CD4-positive, alpha-beta memory T cell (primary cell): ENCODE results near the gene RNF207. TPM values are rescaled to one million over a fixed set of nuclear protein-coding genes. Genes with fewer than 3 reads are reported as not detected.

ENCODE experiments used
- CTCF ChIA-PET: fragments of 350-600 bp; sonication (Branson Sonifier 250); formaldehyde crosslinking; loops from one replicate; lab custom pipeline; 2021; ENCODE audit warnings: inconsistent platforms; ENCODE audit not compliant: partially characterized antibody; lab: Charles Lee
- POLR2A ChIA-PET: fragments of 350-600 bp; sonication (Branson Sonifier 250); formaldehyde crosslinking; loops from one replicate; lab custom pipeline; 2021; ENCODE audit not compliant: partially characterized antibody; lab: Charles Lee
- DNase-seq, 5 donors: peaks; one replicate each; pipeline versions ENCODE4 v3.0.0 to v3.0.0-alpha.2; 2020 to 2022; ENCODE audit warnings: mixed read lengths in 1 of 5
- H3K27ac ChIP-seq: one replicate; pipeline ENCODE4 v1.7.0; 2013; ENCODE audit warnings: low read depth, low read length
- H3K27me3 ChIP-seq: 2 replicates; pipeline ENCODE4 v1.7.0; 2013; ENCODE audit warnings: mild to moderate bottlenecking, low read length, moderate library complexity; ENCODE audit not compliant: insufficient read depth
- H3K36me3 ChIP-seq: 2 replicates; pipeline ENCODE4 v1.7.0; 2013; ENCODE audit warnings: mild to moderate bottlenecking, low read length, moderate library complexity; ENCODE audit not compliant: insufficient read depth
- H3K4me1 ChIP-seq: 2 replicates; pipeline ENCODE4 v1.7.0; 2013; ENCODE audit warnings: mild to moderate bottlenecking, low read length, moderate library complexity; ENCODE audit not compliant: insufficient read depth
- H3K4me3 ChIP-seq, 2 donors: one replicate each; pipeline ENCODE4 v1.7.0; 2013; ENCODE audit warnings: low read length in 2 of 2, mild to moderate bottlenecking in 1 of 2
- H3K9me3 ChIP-seq, 2 donors: one replicate each; pipeline ENCODE4 v1.7.0; 2013; ENCODE audit warnings: low read length in 2 of 2, control low read depth in 1 of 2; ENCODE audit not compliant: control insufficient read depth in 1 of 2
- H3K27ac Mint-ChIP-seq, 7 donors: one replicate each; pipeline ENCODE4 v1.8.0; 2020 to 2021; ENCODE audit warnings: mixed read lengths in 7 of 7, mild to moderate bottlenecking in 6 of 7, inconsistent platforms in 3 of 7, moderate library complexity in 3 of 7
- H3K27me3 Mint-ChIP-seq, 2 donors: one replicate each; pipeline ENCODE4 v1.8.0; 2020 to 2021; ENCODE audit warnings: mixed read lengths in 2 of 2
- H3K36me3 Mint-ChIP-seq, 2 donors: one replicate each; pipeline ENCODE4 v1.8.0; 2020 to 2021; ENCODE audit warnings: mixed read lengths in 2 of 2, inconsistent platforms in 1 of 2, mild to moderate bottlenecking in 1 of 2
- H3K4me1 Mint-ChIP-seq, 4 donors: one replicate each; pipeline ENCODE4 v1.8.0; 2020 to 2021; ENCODE audit warnings: mixed read lengths in 4 of 4, mild to moderate bottlenecking in 1 of 4
- H3K4me3 Mint-ChIP-seq, 8 donors: one replicate each; pipeline ENCODE4 v1.8.0; 2020 to 2021; ENCODE audit warnings: mixed read lengths in 8 of 8, mild to moderate bottlenecking in 7 of 8, moderate library complexity in 6 of 8, inconsistent platforms in 3 of 8
- H3K9me3 Mint-ChIP-seq, 8 donors: one replicate each; pipeline ENCODE4 v1.8.0; 2020 to 2021; ENCODE audit warnings: mixed read lengths in 8 of 8, mild to moderate bottlenecking in 5 of 8, inconsistent platforms in 3 of 8, moderate library complexity in 1 of 8
- intact Hi-C: fragments of 100-400 bp; cut with micrococcal nuclease; formaldehyde crosslinking; loops from one replicate; pipeline ENCODE4 v1.15.1; 2023
- polyA plus RNA-seq, 2 donors: library from polyadenylated mRNA; unstranded; fragments of 300-500 nt; fragmentation: Illumina TruSeq; gene quantifications; one replicate each; pipeline ENCODE4 v1.2.3, GENCODE V29; 2021
- total RNA-seq, 2 experiments: library from RNA; stranded (reverse); gene quantifications; one replicate each; pipeline ENCODE4 v1.2.3, GENCODE V29; 2021

The RNF207 gene
- total and polyA plus RNA-seq, 4 experiments from 2014 or later: 1.7 to 9.4 (median 5.3) TPM

GRCh38 chr1:6253380-6253779, 47.5 kb downstream of the RNF207 start:
- Mint-ChIP-seq H3K4me3 (no peak overlapping the region), H3K36me3 (no peaks in the 10 kb centered on the region), H3K27ac (no peak overlapping the region), H3K27me3 (peaks cover 0 to 7% of the 10 kb centered on the region in 2 donors), H3K9me3 (no peaks in the 10 kb centered on the region), H3K4me1 (peaks cover 0 to 2% (median 0%) of the 10 kb centered on the region in 4 donors)
- intact Hi-C loops: no loop called here
- POLR2A ChIA-PET: no interaction called here
- no peak overlapping the region for H3K27ac ChIP-seq
- no peak for DNase-seq
- no peaks in the 10 kb centered on the region for H3K36me3 ChIP-seq
- H3K27me3 ChIP-seq: peaks cover 1% of the 10 kb centered on the region
- no peaks in the 10 kb centered on the region for H3K9me3 ChIP-seq
- CTCF ChIA-PET: no interaction called here
- H3K4me1 ChIP-seq: no peaks in the 10 kb centered on the region
- H3K4me3 ChIP-seq: no peak overlapping the region

DNA sequence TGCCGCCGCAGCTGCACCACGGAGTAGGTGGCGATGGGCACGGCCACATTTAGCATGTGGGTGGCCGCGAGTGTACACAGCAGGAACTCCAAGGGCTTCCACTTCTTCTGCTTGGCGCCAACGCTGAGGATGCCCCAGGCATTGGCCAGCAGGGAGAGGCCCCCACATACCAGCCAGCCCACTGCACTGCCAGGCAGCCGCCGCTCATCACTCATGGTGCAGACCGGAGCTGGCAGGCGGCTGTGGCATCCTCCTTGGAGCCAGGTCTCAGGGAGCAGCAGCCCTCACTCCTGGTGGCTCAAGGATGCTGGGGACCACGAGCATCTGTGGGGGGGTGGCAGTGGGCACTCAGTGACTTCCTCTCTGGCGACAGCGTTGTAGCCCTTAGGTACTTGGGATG, 48.8 kb downstream of the RNF207 start:
- no peaks in the 10 kb centered on the region for H3K36me3 ChIP-seq
- Mint-ChIP-seq H3K27ac (no peak overlapping the region), H3K4me1 (peaks cover 0 to 6% (median under 1%) of the 10 kb centered on the region in 4 donors), H3K4me3 (no peak overlapping the region), H3K36me3 (no peaks in the 10 kb centered on the region), H3K9me3 (no peaks in the 10 kb centered on the region), H3K27me3 (peaks cover 0 to 10% of the 10 kb centered on the region in 2 donors)
- ChIA-PET POLR2A (no interaction called here), CTCF (no interaction called here)
- peaks cover 5% of the 10 kb centered on the region for H3K4me1 ChIP-seq
- no peak overlapping the region for H3K27ac ChIP-seq
- no peak for DNase-seq
- no peak overlapping the region for H3K4me3 ChIP-seq
- H3K27me3 ChIP-seq: no peaks in the 10 kb centered on the region
- intact Hi-C loops: no loop called here
- H3K9me3 ChIP-seq: no peaks in the 10 kb centered on the region

DNA sequence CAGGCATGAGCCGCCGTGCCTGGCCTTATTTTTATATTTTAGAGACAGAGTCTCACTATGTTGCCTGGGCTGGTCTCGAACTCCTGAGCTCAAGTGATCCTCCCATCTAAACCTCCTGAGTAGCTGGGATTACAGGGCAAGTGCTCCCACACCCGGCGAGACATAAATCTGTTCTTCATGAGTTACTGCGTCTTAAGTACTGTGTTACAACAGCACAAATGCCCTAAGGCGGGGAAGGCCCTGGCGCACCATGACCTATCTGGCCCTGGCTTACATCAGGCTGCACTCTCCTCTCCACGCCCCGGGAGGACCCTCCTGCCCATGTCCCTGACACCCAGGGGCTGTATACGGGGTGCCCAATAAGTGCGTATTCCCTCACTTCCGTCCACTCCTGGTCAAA, 50.7 kb downstream of the RNF207 start:
- Histone ChIP-seq H3K4me1 (peaks cover 12% of the 10 kb centered on the region), H3K36me3 (no peaks in the 10 kb centered on the region), H3K27me3 (no peaks in the 10 kb centered on the region), H3K4me3 (no peak overlapping the region), H3K9me3 (no peaks in the 10 kb centered on the region), H3K27ac (no peak overlapping the region)
- peaks cover 0 to 8% of the 10 kb centered on the region in 2 donors for H3K27me3 Mint-ChIP-seq
- intact Hi-C loops: no loop called here
- DNase-seq: no peak
- peak overlapping the region in 1 of 7 donors; percentile 51 for H3K27ac Mint-ChIP-seq
- no peak overlapping the region for H3K4me3 Mint-ChIP-seq
- H3K36me3 Mint-ChIP-seq: no peaks in the 10 kb centered on the region
- CTCF ChIA-PET: interaction anchor here (1.4 kb wide), 1 partner anchor 148 kb away, joined by 4 read pairs; no protein-coding TSS in a partner anchor
- POLR2A ChIA-PET: no interaction called here
- no peaks in the 10 kb centered on the region for H3K9me3 Mint-ChIP-seq
- peaks cover 0 to 10% (median 0%) of the 10 kb centered on the region in 4 donors for H3K4me1 Mint-ChIP-seq

DNA sequence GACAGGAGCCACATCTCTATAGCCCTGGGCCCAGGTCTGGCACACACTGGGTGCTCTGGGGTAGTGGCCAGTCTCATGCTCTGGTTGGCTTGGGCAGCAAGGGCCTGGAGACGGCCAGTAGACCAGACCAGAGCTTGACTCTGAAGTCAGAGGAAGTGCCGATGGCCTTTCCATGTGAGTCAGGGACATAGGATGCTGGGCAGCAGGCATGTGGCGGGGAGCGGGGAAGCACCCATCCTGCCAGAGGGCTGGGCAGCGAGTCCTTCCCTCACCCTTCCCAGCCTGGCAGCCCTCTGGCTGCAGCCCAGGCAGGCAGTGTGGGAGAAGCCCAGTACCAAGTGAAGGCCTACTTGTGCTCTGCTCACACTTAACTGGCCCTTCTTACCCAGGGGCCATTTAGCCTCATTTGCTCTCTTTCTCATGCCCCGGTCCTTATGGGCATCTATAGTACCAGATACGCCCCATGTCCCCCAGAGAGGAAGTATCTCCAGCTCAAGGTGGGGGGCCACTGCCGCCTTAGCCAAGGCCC, 51.7 kb downstream of the RNF207 start:
- intact Hi-C loops: no loop called here
- no peaks in the 10 kb centered on the region for H3K27me3 ChIP-seq
- H3K27me3 Mint-ChIP-seq: peaks cover 3 to 6% of the 10 kb centered on the region in 2 donors
- H3K27ac Mint-ChIP-seq: no peak overlapping the region
- H3K9me3 ChIP-seq: no peaks in the 10 kb centered on the region
- H3K4me3 ChIP-seq: no peak overlapping the region
- peaks cover 0 to 13% (median 0%) of the 10 kb centered on the region in 4 donors for H3K4me1 Mint-ChIP-seq
- H3K4me3 Mint-ChIP-seq: peak overlapping the region in 1 of 8 donors; percentile 57
- no peaks in the 10 kb centered on the region for H3K9me3 Mint-ChIP-seq
- ChIA-PET POLR2A (no interaction called here), CTCF (interaction anchor here (1.2 to 1.4 kb wide), 2 partner anchors 9 to 147 kb away, joined by 3 to 4 read pairs; no protein-coding TSS in a partner anchor)
- H3K27ac ChIP-seq: no peak overlapping the region
- H3K36me3 Mint-ChIP-seq: no peaks in the 10 kb centered on the region
- DNase-seq: no peak
- H3K36me3 ChIP-seq: no peaks in the 10 kb centered on the region
- H3K4me1 ChIP-seq: peaks cover 16% of the 10 kb centered on the region

GRCh38 chr1:6258675-6259074, 52.8 kb downstream of the RNF207 start:
- H3K9me3 ChIP-seq: no peaks in the 10 kb centered on the region
- H3K27me3 ChIP-seq: no peaks in the 10 kb centered on the region
- no peak for DNase-seq
- Mint-ChIP-seq H3K4me1 (peaks cover 0 to 13% (median 0%) of the 10 kb centered on the region in 4 donors), H3K27me3 (peaks cover 3 to 6% of the 10 kb centered on the region in 2 donors), H3K4me3 (peak overlapping the region in 6 of 8 donors; percentile 17 to 69 (median 48)), H3K27ac (peak overlapping the region in 3 of 7 donors; percentile 12 to 24 (median 19)), H3K9me3 (no peaks in the 10 kb centered on the region), H3K36me3 (no peaks in the 10 kb centered on the region)
- CTCF ChIA-PET: interaction anchor here (0.9 kb wide), 1 partner anchor 11 kb away, joined by 3 read pairs; no protein-coding TSS in a partner anchor
- no peak overlapping the region for H3K27ac ChIP-seq
- POLR2A ChIA-PET: no interaction called here
- no peak overlapping the region for H3K4me3 ChIP-seq
- no peaks in the 10 kb centered on the region for H3K36me3 ChIP-seq
- H3K4me1 ChIP-seq: peaks cover 16% of the 10 kb centered on the region
- intact Hi-C loops: no loop called here

DNA sequence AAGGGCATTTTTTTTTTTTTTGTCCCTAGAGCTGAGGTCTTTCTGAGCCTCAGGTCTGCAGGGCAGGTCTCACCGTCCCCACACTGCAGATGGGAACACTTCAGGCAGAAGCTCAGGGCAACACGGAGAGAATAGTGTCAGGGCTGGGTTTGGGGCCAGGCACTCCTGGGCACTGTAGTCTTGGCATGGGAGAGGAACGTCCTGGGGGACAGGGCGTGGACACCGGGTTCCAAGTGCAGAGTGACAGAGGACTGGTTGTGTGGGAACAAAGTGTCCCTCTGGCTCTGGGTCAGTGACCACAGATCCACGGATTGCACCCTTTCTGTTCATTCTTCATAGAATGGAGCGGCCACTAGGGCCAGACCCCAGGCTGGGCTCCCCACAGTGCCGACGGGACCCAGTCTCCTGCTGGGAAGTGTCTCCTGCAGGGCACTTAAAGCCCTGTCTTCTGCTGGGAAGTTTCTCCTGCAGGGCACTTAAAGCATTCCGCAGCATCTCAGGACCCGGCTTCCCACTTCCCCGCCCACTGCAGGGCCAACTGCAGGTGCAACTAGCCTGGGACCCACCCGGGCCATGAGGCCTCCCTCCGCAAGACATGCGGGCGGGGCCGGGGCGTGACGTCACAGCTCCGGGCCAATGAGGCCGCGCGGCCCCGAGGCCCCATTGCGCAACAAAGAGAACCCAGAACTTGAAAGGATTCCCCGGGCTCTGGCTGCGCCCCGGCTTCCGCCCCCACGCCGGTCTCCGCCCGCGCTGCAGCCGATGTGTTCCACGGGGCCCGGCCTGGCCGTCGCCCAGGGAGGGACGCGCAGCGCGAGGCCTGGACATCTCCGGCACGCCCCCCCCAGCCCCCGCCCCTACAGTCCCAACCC, 53.8 kb downstream of the RNF207 start:
- H3K27ac ChIP-seq: no peak overlapping the region
- Mint-ChIP-seq H3K27me3 (peaks cover 3 to 6% of the 10 kb centered on the region in 2 donors), H3K27ac (peak overlapping the region in 3 of 7 donors; percentile 10 to 59 (median 24)), H3K4me1 (peaks cover 0 to 13% (median 0%) of the 10 kb centered on the region in 4 donors), H3K9me3 (no peaks in the 10 kb centered on the region), H3K4me3 (peak overlapping the region in 7 of 8 donors; percentile 36 to 66 (median 61)), H3K36me3 (no peaks in the 10 kb centered on the region)
- H3K4me3 ChIP-seq: peak overlapping the region in 1 of 2 donors; percentile 19
- no peaks in the 10 kb centered on the region for H3K27me3 ChIP-seq
- no peaks in the 10 kb centered on the region for H3K9me3 ChIP-seq
- intact Hi-C loops: no loop called here
- peaks cover 16% of the 10 kb centered on the region for H3K4me1 ChIP-seq
- DNase-seq: peak; percentile 68 to 81 (median 72)
- no peaks in the 10 kb centered on the region for H3K36me3 ChIP-seq
- CTCF ChIA-PET: interaction anchor here (0.9 kb wide), 1 partner anchor 12 kb away, joined by 3 read pairs; no protein-coding TSS in a partner anchor
- POLR2A ChIA-PET: interaction anchor here (0.5 to 0.9 kb wide), 2 partner anchors 60 to 281 kb away, joined by 3 read pairs; partner anchors contain the start of gene RPL22

GRCh38 chr1:6260433-6260934, 54.6 kb downstream of the RNF207 start:
- Mint-ChIP-seq H3K9me3 (no peaks in the 10 kb centered on the region), H3K36me3 (no peaks in the 10 kb centered on the region), H3K27me3 (peaks cover 3 to 6% of the 10 kb centered on the region in 2 donors), H3K4me1 (peaks cover 0 to 13% (median 0%) of the 10 kb centered on the region in 4 donors), H3K27ac (no peak overlapping the region), H3K4me3 (no peak overlapping the region)
- H3K9me3 ChIP-seq: no peaks in the 10 kb centered on the region
- ChIA-PET POLR2A (no interaction called here), CTCF (no interaction called here)
- DNase-seq: no peak
- peaks cover 16% of the 10 kb centered on the region for H3K4me1 ChIP-seq
- no peak overlapping the region for H3K27ac ChIP-seq
- H3K27me3 ChIP-seq: no peaks in the 10 kb centered on the region
- H3K4me3 ChIP-seq: peak overlapping the region in 1 of 2 donors; percentile 19
- no peaks in the 10 kb centered on the region for H3K36me3 ChIP-seq
- intact Hi-C loops: no loop called here
